Measurements from ENCODE around the gene KCNQ1OT1.

Gene KCNQ1OT1

GRCh38 chr11:2736577-2737225 is 36.9 kb upstream of the KCNQ1OT1 start:
- no peak for DNase-seq

DNA sequence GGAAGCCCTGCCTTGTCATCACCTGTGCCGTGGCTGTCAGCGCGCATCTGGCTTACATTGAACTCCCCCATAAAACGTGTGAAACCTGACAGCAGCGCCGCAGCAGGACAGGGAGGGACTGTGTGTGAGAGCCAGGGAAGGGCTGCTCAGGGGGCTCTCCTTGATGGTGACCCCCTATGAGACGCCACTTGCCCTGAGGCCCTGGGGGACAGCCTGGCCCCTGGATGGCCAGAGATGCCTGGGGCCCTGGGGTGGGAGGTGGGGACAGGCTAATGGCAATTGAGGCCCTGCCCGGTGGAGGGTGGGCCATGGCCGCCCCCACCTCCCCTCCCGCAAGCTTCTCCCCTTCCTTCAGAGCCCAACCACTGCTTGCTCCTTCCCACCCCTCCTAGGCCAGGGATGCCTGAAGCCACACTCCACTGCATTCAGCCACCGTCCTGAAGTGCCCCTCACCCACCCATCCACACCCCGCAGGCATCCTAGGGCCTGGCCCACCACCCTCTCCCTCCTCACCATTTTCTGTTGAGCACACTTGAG is 35.3 kb upstream of the KCNQ1OT1 start:
- DNase-seq = no peak

DNA sequence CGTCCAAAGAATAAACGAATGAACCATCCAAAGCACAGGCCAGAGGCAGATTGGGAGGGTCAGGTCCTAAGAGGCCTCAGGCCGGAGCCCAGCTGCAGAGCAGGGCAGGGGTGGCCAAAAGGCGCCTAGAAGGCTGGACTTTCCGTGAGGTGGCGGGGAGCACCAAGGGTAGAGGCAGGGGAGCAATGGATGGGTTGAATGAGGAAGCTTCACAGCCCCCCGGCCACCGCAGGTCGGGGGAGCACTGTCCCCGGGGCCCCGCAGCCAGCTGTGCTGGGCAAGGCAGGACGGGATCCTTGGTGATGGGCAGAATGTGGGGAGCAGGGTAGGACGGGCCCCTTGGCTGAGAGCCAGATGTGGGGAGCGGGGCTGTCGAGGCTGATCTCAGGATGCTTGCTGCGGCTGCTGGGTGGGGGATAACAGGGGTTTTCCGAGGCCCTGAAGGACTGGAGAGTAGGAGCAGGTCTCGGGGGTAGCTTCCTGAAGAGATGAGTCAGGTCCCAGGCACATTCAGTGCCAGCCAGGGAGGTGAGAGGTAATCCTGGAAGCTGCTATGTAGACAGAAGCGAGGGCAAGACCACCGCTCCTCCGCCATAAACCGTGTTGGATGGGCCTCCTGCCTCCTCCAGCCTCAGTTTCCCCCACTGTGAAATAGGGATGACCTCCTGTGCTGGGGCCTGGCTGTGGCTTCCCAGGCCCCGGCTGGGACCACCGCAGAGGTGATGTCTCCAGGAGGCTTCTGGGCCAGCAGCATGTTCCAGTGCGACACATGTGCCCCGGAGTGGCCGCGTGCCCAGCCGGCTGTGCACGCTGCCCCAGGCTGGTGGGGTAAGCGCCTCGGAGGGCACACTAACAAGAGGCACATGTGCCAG is 34.6 kb upstream of the KCNQ1OT1 start:
- DNase-seq = no peak

- no peak for DNase-seq
Observed at GRCh38 chr11:2732940-2733628, 33.3 kb upstream of the KCNQ1OT1 start.

DNA sequence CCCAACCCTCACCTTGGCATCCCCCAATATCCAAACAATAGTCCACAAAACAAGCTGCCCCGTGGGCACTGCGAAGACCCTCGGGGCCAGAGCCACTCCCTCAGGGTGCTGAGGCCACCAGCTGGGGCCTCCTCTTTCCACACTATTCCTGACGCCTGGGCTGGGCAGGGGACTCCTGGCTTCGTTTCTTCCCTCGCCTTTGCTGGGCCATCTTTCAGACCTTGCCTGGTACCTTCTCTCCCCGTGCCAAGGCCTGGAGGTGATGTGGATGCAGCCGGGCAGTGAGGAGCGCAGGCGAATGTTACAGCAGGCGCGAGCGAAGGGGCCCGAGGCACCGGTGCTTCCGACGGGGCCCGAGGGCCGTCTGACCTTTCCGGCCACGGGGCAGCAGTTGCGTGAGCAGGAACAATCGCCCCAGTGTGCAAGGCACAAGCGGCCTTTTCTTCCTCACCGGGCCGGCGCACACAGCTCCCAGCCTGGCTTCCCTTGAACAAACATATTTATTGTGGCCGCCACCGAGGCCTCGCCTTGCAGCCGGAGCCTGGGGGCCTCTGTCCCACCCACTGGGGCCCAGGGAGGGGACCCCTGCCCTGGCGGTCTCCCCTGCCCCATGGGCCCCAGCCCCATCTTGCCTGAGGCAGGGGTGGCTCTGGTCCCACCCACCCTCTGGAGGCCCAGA is 32.6 kb upstream of the KCNQ1OT1 start:
- DNase-seq = no peak

GRCh38 chr11:2731130-2732125 is 31.6 kb upstream of the KCNQ1OT1 start:
- no peak for DNase-seq

GRCh38 chr11:2730272-2731129 is 30.7 kb upstream of the KCNQ1OT1 start:
- no peak for DNase-seq

- no peak for DNase-seq
Observed at GRCh38 chr11:2729841-2730240, 30.0 kb upstream of the KCNQ1OT1 start.

GRCh38 chr11:2728663-2729332 is 29.0 kb upstream of the KCNQ1OT1 start:
- DNase-seq = no peak

- DNase-seq = no peak
Observed at GRCh38 chr11:2728128-2728662, 28.4 kb upstream of the KCNQ1OT1 start.

DNA sequence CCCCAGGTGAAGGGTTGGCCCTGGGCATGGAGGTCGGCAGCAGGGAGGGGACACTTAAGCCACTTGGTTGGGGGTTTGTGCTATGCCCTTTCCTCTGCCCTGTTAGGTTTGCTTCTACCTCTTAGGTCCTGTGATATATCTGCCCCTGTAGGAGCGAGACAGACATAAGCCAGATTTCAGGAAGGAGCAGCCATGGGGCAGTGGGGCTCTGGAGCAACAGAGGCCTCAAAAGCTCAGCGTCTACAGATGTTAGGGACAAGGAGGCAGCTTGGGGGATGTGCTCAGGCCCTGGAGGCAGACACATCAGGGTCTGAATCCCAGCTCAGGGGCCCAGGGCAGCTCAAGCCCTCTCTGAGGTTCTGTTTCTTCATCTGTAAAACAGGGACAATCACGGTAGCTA is 27.2 kb upstream of the KCNQ1OT1 start:
- no peak for DNase-seq

DNA sequence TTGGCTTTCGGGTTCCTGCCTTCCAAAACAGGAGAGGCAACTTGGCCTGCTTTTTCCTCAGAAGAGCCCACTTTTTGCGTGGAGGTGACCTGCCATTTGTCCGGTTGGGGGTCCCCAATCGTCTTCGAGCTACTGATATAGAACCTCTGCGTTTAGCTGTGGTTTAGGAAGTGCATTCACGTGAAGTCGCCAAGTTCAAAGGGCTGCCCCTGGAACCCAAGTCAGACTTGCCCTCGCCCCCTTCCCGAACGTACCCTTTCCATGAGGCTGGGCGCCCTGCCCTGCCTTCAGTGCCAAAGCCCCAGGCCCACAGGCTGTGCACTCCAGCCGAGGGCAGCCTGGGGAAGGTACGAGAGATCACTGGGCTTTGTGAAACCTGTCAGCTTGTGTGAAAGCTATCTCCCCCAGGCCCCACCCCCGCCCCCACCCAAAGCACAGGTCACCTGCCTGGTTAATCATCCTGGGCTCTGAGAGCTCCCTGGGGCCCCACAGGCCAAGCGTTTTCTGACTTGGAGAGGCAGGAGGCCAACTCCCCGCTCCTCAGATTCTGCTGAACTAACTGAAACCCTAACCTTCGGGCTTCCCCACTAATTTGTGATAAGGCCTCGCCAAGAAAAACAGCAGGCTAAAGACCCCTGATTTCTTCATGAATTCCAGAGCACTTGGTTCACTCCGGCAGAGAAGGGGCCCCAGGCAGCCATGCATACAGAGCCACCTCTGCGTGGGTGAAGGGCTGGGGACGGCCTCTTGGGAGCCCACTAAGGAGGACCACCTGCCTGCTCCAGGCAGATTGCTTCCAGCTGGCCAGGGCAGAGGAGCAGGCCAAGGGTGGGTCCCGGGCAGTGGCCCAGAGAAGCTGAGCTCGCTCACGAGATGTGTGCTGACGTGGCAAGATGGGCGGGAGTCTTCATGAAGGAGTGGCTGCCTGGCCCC is 25.8 kb upstream of the KCNQ1OT1 start:
- no peak for DNase-seq

- no peak for DNase-seq
Observed at GRCh38 chr11:2724653-2725367, 25.0 kb upstream of the KCNQ1OT1 start.

- no peak for DNase-seq
Observed at GRCh38 chr11:2724104-2724503, 24.3 kb upstream of the KCNQ1OT1 start.

DNA sequence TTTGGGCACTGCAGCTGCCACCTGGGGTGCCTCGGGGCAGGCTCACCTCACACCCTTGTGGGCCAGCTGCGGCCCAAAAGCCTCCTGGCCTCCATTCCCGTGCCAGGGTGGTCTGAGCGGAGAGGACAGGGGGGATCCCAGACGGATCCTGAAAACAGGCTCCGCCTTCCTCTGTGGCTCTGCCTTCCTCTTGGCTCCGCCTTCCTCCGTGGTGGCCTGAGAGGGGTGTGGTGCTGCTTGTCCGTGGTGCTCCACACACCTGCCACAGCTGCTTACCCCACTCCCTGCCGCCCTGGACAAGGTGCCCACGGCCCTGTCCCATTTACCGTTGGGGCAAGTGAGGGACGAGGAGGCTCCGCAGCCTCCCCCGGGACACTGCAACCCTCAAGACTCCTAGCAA is 23.2 kb upstream of the KCNQ1OT1 start:
- DNase-seq = no peak

- no peak for DNase-seq
Observed at GRCh38 chr11:2721210-2721916, 21.6 kb upstream of the KCNQ1OT1 start.
